ENCODE results near the gene TADA2A.
A peak's percentile ranks its signal among the peaks of the same experiment; 100 is the strongest.

Gene TADA2A

DNA sequence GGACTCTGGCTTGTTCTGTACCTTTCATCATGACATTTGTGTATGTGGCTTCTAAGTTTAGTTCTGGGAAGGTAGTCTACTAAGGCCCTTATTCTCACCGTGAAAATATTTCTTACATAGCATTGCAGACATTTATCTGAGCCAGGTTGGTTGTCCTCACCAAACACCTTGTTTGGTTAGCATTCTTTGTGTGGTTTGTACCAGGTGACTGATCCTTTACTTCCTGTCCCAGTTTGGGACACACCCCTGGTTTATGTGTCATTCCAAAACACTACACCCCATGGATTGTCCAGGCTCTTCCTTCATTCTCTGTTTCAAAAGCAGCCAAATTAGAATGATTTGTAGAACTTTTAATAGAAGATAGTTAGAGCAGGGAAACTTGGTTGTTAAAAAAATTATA is 59.8 kb downstream of the TADA2A start:
- DNase-seq: no peak

DNA sequence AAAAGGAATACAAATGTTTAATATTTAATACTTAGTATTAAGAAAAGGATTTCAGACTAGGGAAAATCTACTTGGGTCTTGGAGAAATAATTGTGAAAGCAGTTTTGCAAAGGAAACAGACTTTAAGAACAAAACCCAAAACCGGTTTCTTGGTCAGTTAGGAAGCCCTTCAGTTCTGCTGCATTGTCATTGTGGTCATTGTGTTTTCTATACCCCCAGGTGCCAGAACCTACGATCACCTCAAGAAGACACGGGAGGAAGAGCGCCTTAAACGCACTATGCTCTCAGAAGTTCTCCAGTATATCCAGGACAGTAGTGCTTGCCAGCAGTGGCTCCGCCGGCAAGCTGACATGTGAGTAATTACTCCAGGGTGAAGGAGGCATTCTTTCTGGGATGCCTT is 63.5 kb downstream of the TADA2A start:
- no peak for DNase-seq

DNA sequence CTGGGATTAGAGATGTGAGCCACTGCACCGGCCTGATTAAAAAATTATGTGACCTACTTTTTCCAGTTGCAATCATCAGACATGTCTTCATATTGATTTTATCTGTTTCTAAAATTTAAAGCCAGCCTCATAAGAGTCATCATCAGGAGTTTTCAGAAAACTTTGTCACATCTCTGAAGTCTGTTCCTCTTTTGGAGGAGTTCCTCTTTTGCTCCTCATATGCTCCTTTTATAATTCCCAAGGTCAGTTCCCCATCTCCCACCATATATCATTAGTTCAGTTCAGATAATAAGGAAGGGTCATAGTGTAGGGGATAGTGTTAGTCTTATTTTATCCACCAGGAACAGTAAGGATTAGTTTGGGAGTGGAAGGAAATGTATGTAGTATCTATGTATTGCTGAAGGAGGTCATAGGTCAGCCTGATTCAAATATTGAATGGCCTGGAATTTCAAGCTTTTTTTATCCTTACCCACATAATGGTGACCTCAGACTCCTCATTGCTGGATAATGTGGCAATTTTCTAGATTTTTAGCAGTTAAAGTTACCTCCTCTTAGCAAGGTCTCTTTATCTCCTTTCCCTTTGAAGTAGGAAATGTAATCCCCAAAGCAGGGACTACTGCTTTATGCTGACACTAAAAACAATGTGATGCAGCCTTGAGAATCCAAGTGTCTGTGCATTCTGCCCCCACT is 69.2 kb downstream of the TADA2A start:
- DNase-seq: no peak

DNA sequence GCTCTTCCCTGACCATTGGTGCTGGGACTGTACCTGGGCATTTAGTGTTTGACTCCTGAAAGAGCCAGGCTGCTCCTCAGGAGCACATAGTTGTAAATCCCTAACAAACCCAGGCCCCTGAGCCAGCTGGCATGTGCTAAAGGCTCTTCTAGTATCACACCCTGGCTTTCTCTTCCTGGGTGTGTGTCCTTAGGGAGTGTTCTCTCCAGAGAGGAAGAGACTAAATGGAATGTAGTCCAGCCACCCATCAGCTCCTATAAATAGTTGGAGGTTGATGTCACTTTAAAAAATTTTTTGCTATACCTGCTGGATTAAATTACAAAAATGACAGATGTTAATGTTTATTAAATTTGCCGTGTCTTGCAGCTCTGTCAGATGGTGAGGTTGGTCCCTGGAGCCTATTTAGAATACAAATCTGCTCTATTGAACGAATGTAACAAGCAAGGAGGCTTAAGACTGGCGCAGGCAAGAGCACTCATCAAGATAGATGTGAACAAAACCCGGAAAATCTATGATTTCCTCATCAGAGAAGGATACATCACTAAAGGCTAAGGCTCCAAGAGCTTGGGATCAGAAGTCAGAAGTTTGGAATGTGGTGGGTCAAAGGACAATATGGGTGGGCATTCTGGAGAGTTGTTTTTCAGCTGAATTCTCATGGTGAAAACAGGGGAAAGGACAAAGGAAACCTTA is 69.9 kb downstream of the TADA2A start:
- DNase-seq: no peak

DNA sequence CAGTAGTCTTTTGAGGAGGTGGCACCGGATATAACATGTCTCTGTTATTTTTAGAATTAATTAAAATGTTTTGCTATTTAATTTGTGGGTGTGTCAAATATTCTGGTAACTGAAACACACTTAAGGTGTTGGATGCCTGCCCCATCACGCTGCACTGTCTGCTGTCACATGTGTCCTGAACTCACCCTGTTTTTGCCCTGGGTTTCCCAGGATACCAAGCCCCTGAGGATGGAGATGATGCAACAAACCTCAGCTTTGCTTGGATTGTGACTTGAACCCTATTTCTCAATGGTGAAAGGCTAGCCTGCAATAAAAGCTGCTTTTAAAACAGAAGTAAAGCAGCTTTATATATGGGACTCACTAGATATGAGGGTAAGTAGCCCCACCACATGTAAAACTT is 71.5 kb downstream of the TADA2A start:
- DNase-seq: no peak

DNA sequence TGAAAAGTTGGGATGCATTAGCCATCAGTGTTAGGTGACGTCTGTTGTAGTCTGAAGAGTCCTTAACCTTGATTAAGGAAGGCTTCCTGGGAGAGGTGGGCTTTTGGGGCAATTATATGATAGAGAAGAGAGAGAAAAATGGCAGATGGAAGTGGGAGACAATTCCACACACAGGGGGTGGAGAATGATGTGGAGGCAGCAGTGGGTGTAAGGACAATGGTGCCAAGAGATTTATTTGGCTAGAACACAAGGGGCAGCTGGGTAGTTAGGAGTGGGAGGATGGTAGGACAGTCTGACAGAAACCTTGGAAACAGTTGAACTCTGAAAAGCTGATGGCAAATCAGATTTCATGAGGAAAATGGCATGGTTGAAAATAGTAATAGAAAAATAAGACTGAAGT is 72.3 kb downstream of the TADA2A start:
- DNase-seq: no peak

DNA sequence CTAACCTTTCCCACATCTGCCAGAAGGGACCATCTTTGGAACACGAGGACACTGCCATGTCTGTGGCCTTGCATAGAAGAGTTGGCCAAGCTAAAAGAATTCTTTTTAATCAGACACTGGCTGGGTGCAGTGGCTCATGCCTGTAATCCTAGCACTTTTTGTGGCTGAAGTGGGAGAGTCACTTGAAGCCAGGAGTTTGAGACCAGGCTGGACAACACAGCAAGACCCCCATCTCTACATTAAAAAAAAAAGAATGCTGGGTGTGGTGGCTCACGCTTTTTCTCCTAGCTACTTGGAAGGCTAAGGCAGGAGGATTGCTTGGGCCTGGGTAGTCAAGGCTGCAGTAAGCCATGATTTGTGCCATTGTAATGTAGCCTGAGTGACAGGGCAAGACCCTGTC is 73.7 kb downstream of the TADA2A start:
- DNase-seq: no peak

DNA sequence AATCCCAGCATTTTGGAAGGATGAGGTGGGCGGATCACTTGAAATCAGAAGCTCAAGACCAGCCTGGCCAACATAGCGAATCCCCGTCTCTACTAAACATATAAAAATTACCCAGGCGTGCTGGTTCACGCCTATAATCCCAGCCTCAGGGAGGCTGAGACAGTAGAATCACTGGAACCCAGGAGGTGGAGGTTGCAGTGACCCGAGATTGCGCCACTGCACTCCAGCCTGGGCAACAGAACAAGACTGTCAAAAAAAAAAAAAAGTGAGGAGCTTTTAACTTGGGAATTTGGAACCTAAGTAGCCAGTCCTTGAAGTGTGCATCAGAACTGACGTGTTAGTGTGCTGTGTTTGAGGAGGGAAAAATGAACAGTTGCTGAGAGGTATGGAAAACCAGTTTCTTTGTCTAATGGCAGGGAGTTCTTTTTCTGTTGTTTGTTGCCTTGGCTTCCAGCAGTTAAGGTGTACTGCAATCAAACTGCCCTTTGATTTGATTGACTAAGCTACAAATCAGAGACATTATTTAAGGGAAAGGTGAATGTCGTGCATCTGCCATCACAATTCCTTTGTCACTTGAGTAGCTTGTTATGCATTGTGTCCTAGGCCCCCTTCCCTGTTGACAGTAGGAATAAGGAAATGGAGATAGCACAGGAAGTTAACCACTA is 74.4 kb downstream of the TADA2A start:
- DNase-seq: no peak

DNA sequence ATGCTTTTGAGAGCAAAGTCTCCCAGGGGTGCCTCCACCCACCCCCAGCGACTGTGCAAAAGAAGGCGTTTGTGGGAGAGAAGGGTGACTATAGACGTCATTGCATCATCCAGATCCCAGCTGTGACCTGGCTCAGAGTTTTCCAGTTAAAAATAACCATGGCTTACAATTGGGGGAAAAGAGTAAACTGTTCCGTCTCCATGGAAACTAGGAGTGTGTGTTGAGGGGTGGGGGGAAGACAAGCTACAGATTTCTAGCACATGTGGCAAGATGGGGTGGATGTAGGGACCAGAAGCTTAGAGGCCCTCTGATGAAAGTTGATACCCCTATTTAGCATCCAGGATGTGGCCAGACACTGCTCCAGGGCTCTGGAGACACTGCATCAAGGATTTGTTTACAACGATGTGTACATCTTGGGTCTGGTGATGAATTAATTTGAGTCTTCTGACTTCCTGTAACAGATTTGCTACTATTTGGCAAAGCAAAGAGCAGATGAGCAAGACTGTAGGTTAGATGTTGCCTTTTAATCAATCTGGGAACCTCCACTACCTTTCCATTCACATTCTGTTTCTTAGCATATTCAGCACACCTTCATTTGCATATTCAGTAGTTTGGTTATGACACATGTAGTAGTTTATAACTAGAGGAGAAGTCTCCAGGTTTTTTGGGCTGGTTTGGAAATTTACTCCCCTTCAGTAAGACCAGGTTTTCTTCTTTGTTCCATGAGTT is 76.8 kb downstream of the TADA2A start:
- DNase-seq: no peak

DNA sequence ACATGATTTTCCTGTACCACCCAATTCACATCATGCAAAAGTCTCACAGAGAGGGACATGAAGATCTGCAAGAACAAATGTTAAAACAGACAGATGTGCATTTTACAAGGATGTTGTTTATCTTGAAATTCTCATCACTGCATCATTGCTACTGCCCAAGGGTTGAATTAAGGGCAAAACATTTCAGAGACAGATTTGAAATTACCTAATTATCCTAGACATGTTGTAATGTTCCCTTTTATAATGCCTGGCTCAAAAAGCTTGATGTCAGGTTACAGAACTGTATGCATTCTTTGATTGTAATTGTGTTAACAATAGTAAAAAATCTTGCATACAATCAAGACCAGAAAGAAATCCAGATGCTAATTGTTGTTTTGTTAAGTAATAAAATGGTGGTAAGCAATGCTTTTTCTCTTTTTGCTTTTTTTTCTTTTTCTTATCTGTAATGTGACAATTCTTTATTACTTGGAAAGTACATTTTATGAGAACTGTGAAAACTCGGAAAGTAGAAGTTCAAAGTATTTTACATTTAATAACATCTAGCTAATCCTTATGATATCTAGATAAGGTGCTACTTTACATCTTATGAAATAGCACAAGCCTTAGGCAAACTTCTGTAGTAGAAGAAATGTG is 79.4 kb downstream of the TADA2A start:
- no peak for DNase-seq

DNA sequence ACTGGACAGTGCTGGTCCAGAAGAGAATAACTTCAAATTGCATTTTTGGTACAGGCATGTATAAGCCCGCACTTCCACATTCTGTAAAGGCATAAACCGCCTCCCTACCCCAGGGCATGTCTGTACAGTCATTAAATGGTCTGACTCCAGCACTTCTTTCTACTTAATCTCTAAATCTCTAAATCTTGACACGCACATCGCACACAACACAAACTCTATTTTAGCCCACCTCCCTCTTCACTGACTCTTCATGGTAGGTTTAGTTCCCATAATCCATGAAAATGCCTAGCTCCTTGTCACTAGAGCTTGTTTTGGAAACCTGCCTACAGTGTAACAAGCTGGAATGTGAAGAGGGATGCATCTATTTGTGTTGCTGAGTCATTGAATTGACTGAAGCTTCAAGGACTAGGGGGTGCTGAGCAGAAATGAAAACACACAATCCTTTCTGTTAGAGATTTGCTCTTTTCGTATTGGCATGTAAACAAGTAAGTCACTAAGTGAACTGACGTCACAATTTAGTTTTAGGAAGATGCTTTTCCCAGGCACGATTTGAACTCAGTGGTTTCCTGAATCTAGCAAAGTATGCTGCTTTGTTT is 81.4 kb downstream of the TADA2A start:
- DNase-seq: no peak

DNA sequence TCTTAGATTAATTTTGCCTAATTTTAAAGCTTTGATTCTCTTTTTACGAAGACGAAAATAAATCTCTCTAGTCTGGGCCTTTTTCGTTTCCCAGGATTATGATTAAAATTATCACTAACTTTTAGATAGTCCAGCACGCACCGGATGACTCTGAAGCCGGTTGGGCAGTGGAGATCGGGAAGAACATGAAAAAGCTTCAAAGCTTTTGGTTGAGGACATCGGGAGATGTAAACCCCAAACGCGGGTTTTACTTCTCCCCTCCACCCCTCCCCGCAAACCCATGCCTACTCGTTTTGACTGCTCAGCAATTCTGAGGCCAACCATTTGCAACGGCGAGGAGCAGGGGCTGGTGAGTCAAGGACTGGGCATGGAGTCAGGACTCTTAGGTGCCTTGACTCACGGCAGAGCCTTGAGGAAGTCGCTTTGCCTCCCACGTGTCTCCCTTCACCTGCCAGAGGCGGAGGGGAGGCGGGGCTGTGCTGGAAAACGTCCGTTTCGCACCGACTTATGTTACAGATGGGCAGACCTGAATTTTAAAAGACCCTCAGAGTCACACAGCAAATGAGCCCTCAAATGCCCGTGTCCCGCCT is 82.0 kb downstream of the TADA2A start:
- DNase-seq: peak; percentile 57 to 80

DNA sequence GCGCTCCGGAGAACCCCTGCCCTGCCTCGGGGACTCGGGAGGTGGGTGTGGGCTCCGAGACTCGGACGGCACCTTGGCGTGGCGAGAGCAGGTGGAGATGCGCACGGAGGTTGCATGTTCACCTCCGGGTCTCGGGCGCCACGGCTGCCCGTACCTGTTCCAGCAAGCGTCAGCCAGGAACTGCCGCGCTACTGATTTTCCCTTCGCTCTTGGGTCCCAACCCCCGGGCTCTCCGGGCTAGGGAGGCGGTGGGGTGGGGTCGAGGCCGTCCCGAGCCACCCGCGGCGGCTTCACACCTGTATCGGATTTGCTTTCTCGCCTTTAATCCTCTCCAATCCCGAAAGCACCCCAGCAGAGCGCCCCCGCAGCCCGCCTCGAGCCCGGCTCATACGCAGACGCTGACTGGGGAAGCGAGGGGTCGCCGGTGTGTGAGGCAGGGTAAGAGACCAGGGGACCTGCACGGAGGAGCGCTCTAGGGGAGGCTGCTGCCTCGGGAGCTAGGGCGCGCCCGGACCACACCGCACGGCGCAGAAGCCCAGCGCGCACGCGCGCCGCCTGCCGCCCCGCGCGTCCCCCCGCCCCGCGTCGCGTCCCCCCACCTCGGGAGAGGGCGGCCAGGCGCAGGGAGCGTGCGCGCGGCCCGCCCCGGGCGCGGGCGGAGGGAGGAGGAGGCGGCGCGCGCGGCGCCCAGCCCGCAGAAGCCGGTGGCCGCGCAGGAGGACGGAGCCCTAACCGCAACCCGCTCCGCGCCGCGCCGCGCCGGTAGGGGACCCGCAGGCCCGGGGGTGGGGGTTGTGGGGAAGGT is 82.7 kb downstream of the TADA2A start, which contains the start of gene DUSP14:
Gene DUSP14, plus strand, starts transcription at position 695 of the 805 bp plus-strand sequence. CDS start 22,382 bp downstream, outside the sequence.
- DNase-seq: peak; percentile 79 to 84

DNA sequence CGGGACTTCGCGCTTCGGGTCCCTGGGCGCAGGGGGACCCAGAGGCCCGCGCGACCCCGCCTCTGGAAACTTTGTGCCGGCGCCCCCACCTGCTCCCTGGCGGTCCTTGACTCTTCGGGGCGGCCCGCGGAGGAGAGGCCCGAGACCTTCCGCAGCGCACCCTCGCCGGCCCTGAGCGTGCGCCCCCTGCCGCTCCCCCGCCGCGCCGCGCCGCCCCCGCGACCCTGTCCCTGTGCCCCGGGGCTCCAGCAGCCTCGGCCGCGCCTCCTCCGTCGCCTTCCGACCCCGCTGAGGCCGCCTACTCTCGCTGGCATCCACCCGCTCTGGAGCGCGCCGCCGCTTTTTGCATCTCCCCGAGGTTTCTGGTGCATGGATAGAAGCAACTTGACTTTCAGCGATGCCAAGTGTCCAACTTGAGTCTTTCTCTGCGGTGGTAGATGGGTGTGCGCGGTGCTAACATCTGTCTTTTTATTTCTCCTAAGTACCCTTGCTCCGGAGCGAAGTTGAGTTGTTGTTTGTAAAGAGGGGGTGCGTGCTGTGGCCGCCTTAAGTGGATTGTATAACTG is 83.4 kb downstream of the TADA2A start:
- peak; percentile 73 to 78 for DNase-seq

DNA sequence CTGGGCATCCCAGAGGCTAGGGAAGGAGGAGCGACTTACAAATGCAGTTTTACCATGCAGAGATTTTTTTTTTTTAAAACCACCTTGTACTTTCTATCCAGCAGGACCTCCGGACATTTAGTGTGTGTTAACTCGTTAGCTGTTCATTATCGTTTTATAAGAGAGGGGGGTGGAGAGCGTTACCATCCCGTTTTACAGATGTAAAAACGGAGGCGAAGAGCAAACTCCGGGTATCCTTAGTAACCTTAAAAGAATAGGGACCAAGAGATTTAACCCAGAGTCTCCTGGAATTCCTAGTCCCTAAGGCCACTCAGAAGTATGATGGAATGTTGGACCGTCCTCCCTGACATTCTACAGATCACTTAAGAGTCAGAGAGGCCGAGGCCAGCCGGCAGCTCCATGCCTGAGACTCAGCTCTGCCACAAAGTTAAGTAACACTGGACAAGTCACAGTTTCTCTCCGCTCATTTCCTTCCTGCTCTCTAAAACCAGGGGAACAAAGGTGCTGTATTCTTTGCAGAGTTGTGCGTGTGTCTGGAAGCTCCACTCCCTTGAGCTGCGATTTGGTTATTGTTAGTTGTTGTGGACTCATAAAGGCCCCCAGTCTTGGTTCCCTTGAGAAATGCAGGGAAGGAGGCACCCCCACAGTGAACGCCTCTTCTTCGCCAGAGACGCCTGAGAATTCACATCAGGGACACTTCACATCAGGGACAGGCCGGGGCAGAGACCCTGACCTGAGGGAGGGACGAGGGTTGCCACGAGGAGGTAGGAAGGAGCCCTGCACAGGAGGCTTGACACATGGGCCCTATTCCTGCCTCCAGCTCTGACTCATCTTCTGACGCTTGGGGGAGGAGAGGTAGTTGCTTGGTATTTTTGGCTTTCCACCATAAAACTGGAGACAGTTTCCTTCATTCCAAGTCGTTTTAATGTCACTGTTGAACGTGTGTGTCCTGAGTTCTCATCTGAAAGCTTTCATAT is 84.2 kb downstream of the TADA2A start:
- DNase-seq: peak; percentile 10 to 24

DNA sequence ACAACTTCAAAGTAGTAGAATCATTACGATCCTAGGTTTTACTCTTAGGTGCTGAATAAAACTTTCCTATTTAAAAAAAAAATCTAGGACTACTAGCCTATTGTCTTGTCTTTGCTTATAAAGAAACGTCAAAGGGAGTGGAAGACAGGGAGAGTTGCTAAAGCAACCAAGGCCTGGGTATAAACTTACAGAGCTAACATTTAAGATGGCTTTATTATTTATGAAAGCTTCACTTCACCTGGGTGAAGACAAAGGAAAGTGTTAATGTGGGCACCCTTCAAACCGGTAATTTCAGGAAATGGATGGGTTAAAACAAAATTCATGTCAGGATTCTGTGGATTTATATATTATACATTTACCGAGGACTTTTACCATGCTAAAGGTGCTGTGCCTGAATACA is 85.5 kb downstream of the TADA2A start:
- no peak for DNase-seq

DNA sequence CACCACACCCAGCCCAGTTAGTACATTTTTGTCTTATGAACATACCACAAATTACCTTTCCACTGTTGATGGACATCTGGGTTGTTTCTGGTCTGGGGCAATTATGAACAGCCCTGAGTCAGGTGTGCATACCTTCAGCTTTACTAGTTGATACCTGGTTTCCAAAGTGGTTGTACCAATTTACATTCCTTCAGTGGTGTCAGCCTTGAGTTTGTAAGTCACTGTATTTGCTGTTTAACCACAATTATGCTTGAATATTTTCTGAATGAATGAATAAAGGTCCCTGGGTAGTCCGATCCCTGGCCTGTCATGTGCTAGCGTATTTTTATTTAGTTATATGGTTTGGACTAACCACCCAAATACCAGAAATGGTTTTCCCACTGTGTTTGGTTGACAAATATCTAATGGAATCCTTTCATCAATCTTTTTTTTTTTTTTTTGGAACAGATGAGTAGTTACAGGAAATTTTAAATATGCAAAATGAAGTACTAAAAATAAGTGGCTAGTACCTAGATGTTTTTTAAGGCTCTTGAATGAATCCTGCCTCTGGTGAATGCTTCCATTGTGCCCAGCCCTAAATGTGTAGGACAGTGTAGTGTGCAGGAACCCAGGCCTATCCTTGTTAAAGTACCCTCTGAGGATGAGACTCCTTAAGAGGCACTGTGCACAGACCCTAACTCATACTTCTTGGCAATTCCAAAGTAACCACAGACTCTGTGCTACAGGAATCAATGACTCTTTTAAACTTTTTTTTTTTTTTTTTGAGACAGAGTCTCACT is 86.8 kb downstream of the TADA2A start:
- no peak for DNase-seq

DNA sequence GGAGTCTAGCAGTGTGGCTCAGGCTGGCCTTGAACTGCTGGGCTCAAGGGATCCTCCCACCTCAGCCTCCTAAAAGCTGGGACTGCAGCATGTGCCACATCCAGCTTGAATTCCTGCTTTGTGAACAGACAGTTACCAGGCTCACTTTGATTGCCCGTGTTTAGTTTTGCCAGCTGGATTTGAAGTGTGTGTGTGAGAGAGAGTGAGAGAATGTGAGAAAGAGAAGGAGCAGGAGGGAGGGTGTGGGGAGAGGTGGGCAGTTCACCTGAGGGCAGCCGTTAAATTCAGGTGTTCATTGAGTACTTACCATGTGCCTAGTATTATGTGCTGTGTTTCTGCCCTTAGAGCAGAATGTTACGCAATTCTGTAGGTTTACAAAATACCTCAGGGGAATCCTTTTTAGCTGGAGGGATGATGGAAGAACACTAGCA is 87.7 kb downstream of the TADA2A start:
- no peak for DNase-seq

DNA sequence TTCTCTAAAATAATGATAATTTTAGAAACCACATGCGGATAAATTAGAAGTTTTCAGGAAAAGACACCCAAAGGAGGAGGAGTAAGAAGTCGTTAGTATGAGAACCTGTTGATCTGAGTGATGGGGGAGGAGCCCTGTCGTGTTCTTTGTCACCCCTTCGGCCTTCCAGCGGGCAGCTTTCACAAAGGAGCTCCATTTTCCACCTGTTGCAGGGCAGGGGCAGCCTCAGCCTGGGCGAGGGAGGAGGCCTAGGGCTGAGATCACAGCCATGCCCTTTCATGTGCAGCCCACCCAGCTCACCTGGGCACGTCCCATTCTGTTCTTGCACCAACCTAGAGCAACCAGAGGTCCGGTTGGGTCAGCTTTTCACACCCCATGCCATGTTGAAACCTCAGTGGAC is 88.3 kb downstream of the TADA2A start:
- DNase-seq: no peak
